ENCODE data around the gene ARHGEF37.

GRCh38 chr5:149632311-149633251 is 51.3 kb downstream of the ARHGEF37 start:
- no peak for TF ChIP-seq POLR2AphosphoS5 (IDR thresholded peaks at IDR 0.05)
- TF ChIP-seq CTCF (IDR thresholded peaks at IDR 0.05) = no peak
